GM21528 (cell line): ENCODE measurements around the gene KRTAP9-6.
"Not testable (repeated sequence)": the region's sequence is repeated elsewhere in the genome, so short reads cannot be mapped to it uniquely, and the experiment has no call there.

ENCODE experiments used
- ATAC-seq: cut with Tn5 transposase; IDR thresholded peaks from one replicate; pipeline ENCODE4 v1.9.1; 2021; ENCODE audit warnings: mild to moderate bottlenecking, moderate library complexity; ENCODE audit not compliant: unreplicated experiment, low FRiP score

The KRTAP9-6 gene

GRCh38 chr17:41265078-41265477 lies at the start of gene KRTAP9-6:
TSS of gene KRTAP9-6 (plus strand) at chr17:41265378. CDS start at chr17:41265378, 0 bp downstream.
- ATAC-seq = no peak

DNA sequence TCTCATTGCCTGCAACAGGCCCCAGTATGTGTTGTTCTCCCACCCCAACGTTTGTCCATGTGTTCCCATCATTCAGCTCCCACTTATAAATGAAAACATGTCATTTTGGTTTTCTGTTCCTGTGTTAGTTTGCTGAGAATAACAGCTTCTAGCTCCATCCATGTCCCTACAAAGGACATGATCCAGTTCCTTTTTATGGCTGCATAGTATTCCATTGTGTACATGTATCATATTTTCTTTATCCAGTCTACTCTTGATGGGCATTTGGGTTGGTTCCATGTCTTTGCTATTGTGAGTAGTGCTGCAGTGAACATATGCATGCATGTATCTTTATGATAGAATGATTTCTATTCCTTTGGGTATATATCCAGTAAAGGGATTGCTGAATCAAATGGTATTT lies 49.5 kb upstream of the KRTAP9-6 start:
- ATAC-seq = no peak

DNA sequence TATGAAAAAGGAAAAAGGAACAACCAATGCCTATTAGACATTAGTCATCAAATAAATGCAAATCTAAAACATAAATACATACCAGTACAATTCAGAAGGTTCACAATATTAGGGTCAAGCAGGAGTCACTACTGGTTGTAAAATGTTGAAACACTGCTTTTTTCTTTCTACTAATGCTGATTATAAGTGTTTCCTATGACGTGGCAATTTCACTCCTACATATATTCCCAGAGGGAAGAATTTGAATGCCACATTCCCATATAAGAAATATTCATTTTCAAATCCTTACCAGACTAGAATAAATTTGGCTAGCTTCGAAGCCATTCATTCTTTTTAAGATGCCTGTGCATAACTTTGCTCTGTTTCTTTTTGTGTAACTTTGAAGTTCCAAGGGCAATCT lies 41.4 kb upstream of the KRTAP9-6 start:
- no peak for ATAC-seq

GRCh38 chr17:41226051-41226450 lies 39.1 kb upstream of the KRTAP9-6 start:
- no peak for ATAC-seq

GRCh38 chr17:41226598-41227095 lies 38.5 kb upstream of the KRTAP9-6 start, which contains the start of gene KRTAP9-2:
TSS of gene KRTAP9-2 (plus strand) at chr17:41226648. CDS start at chr17:41226655, 7 bp downstream.
- not testable (repeated sequence) for ATAC-seq

- no peak for ATAC-seq
These were observed 35.1 kb upstream of the KRTAP9-6 start for GRCh38 chr17:41230094-41230493.

- no peak for ATAC-seq
These were observed 33.4 kb upstream of the KRTAP9-6 start for GRCh38 chr17:41231731-41232130.

GRCh38 chr17:41232399-41233105 lies 32.6 kb upstream of the KRTAP9-6 start, which contains the start of gene KRTAP9-3:
TSS of gene KRTAP9-3 (plus strand) at chr17:41232449. CDS start at chr17:41232502, 53 bp downstream.
- not testable (repeated sequence) for ATAC-seq

- not testable (repeated sequence) for ATAC-seq
These were observed 28.1 kb upstream of the KRTAP9-6 start for GRCh38 chr17:41237116-41237515.

GRCh38 chr17:41237949-41238437 lies 27.2 kb upstream of the KRTAP9-6 start, which contains the start of gene KRTAP9-8:
TSS of gene KRTAP9-8 (plus strand) at chr17:41237999. CDS start at chr17:41238052, 53 bp downstream.
- not testable (repeated sequence) for ATAC-seq

- not testable (repeated sequence) for ATAC-seq
These were observed 18.0 kb upstream of the KRTAP9-6 start for GRCh38 chr17:41246995-41247787.

GRCh38 chr17:41249637-41250240 lies 15.4 kb upstream of the KRTAP9-6 start, which contains the start of gene KRTAP9-4:
TSS of gene KRTAP9-4 (plus strand) at chr17:41249687. CDS start at chr17:41249721, 34 bp downstream.
- ATAC-seq = not testable (repeated sequence)

DNA sequence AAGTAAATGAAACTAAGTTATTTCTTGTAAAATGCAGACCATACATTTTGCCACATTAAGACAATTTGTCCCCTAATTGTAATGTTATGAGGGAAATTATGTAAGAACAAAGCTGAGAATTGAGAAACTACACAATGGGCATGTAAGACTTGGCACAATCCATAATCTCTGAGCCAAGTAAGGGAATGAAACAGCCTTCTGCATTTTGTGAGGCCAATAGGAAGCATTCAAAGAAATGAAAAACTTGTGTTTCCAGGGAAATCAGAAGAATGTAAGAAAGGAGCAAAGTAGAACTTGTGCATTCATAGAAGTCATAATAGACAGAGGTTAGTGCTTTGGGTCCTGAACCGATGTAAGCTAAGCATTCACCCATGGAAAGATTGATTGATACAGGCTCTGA lies 13.9 kb upstream of the KRTAP9-6 start:
- ATAC-seq = no peak

GRCh38 chr17:41254861-41255260 lies 10.3 kb upstream of the KRTAP9-6 start:
- ATAC-seq = no peak

DNA sequence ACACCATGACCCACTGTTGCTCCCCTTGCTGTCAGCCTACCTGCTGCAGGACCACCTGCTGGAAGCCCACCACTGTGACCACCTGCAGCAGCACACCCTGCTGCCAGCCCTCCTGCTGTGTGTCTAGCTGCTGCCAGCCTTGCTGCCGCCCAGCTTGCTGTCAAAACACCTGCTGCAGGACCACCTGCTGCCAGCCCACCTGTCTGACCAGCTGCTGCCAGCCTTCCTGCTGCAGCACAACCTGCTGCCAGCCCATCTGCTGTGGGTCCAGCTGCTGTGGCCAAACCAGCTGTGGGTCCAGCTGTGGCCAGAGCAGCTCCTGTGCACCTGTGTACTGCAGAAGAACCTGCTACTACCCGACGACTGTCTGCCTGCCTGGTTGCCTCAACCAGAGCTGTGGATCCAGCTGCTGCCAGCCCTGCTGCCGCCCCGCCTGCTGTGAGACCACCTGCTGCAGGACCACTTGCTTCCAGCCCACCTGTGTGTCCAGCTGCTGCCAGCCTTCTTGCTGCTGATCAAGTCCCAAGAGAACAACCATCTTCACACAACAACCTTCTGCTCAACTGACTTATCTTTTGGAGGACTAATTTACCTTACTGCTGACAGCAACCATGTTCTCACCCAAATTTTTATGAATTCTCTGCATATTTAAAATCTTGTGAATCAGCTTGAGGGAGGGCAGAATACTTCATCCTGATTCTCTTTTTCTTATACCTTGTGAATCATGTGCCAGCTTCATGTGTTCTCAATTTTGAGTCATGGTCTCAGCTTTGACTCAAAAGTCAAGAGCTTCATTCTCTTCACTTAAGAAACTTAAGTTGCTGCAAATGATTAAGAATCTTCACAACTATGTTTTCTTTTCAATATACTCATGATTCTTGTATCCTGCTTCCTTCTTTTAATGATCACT lies 9.5 kb upstream of the KRTAP9-6 start, which contains the start of gene KRTAP9-9:
TSS of gene KRTAP9-9 (plus strand) at position 4 of the 910 bp plus-strand sequence.
- not testable (repeated sequence) for ATAC-seq

- no peak for ATAC-seq
These were observed 8.9 kb upstream of the KRTAP9-6 start for GRCh38 chr17:41256291-41256685.

- ATAC-seq = no peak
These were observed 6.8 kb upstream of the KRTAP9-6 start for GRCh38 chr17:41258406-41258805.

GRCh38 chr17:41263212-41263611 lies 2.0 kb upstream of the KRTAP9-6 start:
- ATAC-seq = no peak

- ATAC-seq = no peak
These were observed 579 bp upstream of the KRTAP9-6 start for GRCh38 chr17:41264599-41264998.
